ENCODE measurements around the gene SUPT7L. TPM values are rescaled to one million over a fixed set of nuclear protein-coding genes. Genes with fewer than 3 reads are reported as not detected.
"Not testable (repeated sequence)": the region's sequence is repeated elsewhere in the genome, so short reads cannot be mapped to it uniquely, and the experiment has no call there.

The SUPT7L gene
- total and polyA plus RNA-seq, 3 experiments from 2014 or later: 24.6 to 33.6 (median 31.1) TPM

- H3K4me1 ChIP-seq (ENCODE audit: insufficient read depth, low read length): peaks cover 15% of the 10 kb centered on the region
- no peaks in the 10 kb centered on the region for H3K27me3 Mint-ChIP-seq
- H3K9me3 Mint-ChIP-seq: no peaks in the 10 kb centered on the region
- H3K9me3 ChIP-seq (ENCODE audit: low read length): no peaks in the 10 kb centered on the region
- peaks cover 26% of the 10 kb centered on the region for H3K36me3 ChIP-seq (ENCODE audit: insufficient read depth, low read length)
- peak within 1 kb of the TSS in 2 of 8 donors; percentile 48 to 67 for H3K27ac Mint-ChIP-seq
- peak within 1 kb of the TSS; percentile 84 for H3K27ac ChIP-seq (ENCODE audit: low read depth, low read length)
- peaks cover 15 to 23% (median 22%) of the 10 kb centered on the region in 3 donors for H3K4me1 Mint-ChIP-seq
- peaks cover 0 to 40% (median 22%) of the 10 kb centered on the region in 3 donors for H3K36me3 Mint-ChIP-seq
- peak; percentile 91 to 96 (median 93) for DNase-seq
- H3K27me3 ChIP-seq (ENCODE audit: insufficient read depth, low read length, poor library complexity, severe bottlenecking): no peaks in the 10 kb centered on the region
- peak within 1 kb of the TSS; percentile 88 for H3K4me3 ChIP-seq (ENCODE audit: low read length)
- POLR2A ChIA-PET: interaction anchor here (0.7 to 1.2 kb wide), 3 partner anchors 35 to 729 kb away, joined by 3 to 7 read pairs (median 3); partner anchors contain the start of genes PPM1G, SLC4A1AP and SUPT7L
- H3K4me3 Mint-ChIP-seq: peak within 1 kb of the TSS in 2 of 7 donors; percentile 21 to 61
- CTCF ChIA-PET: interaction anchor here (0.8 to 1.7 kb wide), 4 partner anchors 16 to 259 kb away, joined by 3 to 4 read pairs (median 3); partner anchors contain the start of genes PPM1G, SLC4A1AP and SUPT7L
These were observed 34.4 kb downstream of the SUPT7L start, which contains the start of the genes CCDC121 and GPN1 for GRCh38 chr2:27628767-27629709. Gene CCDC121 (minus strand): TSS chr2:27629012. CDS start chr2:27627799, 1,213 bp downstream. Gene GPN1 (plus strand): TSS chr2:27629050. CDS start chr2:27629059, 9 bp downstream.

GRCh38 chr2:27627963-27628766 lies 35.2 kb downstream of the SUPT7L start:
- ChIA-PET POLR2A (interaction anchor here (0.7 to 1.2 kb wide), 3 partner anchors 35 to 730 kb away, joined by 3 to 4 read pairs (median 3); partner anchors contain the start of genes PPM1G, SLC4A1AP and SUPT7L), CTCF (interaction anchor here (0.8 to 1.7 kb wide), 4 partner anchors 17 to 259 kb away, joined by 3 to 4 read pairs (median 3); partner anchors contain the start of genes PPM1G, SLC4A1AP and SUPT7L)
- H3K27ac Mint-ChIP-seq: peak overlapping the region in 3 of 8 donors; percentile 48 to 83 (median 67)

GRCh38 chr2:27626921-27627320 lies 36.5 kb downstream of the SUPT7L start:
- POLR2A ChIA-PET: not testable (repeated sequence)
- peak overlapping the region in 4 of 8 donors; percentile 11 to 94 (median 60) for H3K27ac Mint-ChIP-seq

More at GRCh38 chr2:27627963-27628766, 35.2 kb downstream of the SUPT7L start:
- Histone ChIP-seq H3K9me3 (ENCODE audit: low read length) (no peaks in the 10 kb centered on the region), H3K4me3 (ENCODE audit: low read length) (peak overlapping the region; percentile 88), H3K27me3 (ENCODE audit: insufficient read depth, low read length, poor library complexity, severe bottlenecking) (no peaks in the 10 kb centered on the region), H3K27ac (ENCODE audit: low read depth, low read length) (peak overlapping the region; percentile 84), H3K4me1 (ENCODE audit: insufficient read depth, low read length) (peaks cover 15% of the 10 kb centered on the region), H3K36me3 (ENCODE audit: insufficient read depth, low read length) (peaks cover 28% of the 10 kb centered on the region)
- Mint-ChIP-seq H3K4me3 (peak overlapping the region in 2 of 7 donors; percentile 21 to 61), H3K9me3 (no peaks in the 10 kb centered on the region), H3K27me3 (no peaks in the 10 kb centered on the region), H3K36me3 (peaks cover 0 to 42% (median 19%) of the 10 kb centered on the region in 3 donors), H3K4me1 (peaks cover 15 to 23% (median 22%) of the 10 kb centered on the region in 3 donors)
- no peak for DNase-seq

GRCh38 chr2:27626323-27626722 lies 37.1 kb downstream of the SUPT7L start:
- H3K27me3 Mint-ChIP-seq; H3K9me3 Mint-ChIP-seq; POLR2A ChIA-PET; DNase-seq; H3K27ac ChIP-seq (ENCODE audit: low read depth, low read length); H3K9me3 ChIP-seq (ENCODE audit: low read length); CTCF ChIA-PET; H3K27me3 ChIP-seq (ENCODE audit: insufficient read depth, low read length, poor library complexity, severe bottlenecking); H3K4me3 ChIP-seq (ENCODE audit: low read length): not testable (repeated sequence)
- H3K4me1 ChIP-seq (ENCODE audit: insufficient read depth, low read length): peaks cover 15% of the 10 kb centered on the region
- Mint-ChIP-seq H3K4me3 (peak overlapping the region in 1 of 7 donors; percentile 16), H3K27ac (peak overlapping the region in 6 of 8 donors; percentile 11 to 85 (median 52)), H3K4me1 (peaks cover 10 to 14% (median 13%) of the 10 kb centered on the region in 3 donors), H3K36me3 (peaks cover 0 to 42% (median 25%) of the 10 kb centered on the region in 3 donors)
- H3K36me3 ChIP-seq (ENCODE audit: insufficient read depth, low read length): peaks cover 33% of the 10 kb centered on the region

More at GRCh38 chr2:27626921-27627320, 36.5 kb downstream of the SUPT7L start:
- DNase-seq; H3K9me3 ChIP-seq (ENCODE audit: low read length); H3K4me3 ChIP-seq (ENCODE audit: low read length); H3K27ac ChIP-seq (ENCODE audit: low read depth, low read length); H3K9me3 Mint-ChIP-seq; H3K27me3 Mint-ChIP-seq; CTCF ChIA-PET; H3K27me3 ChIP-seq (ENCODE audit: insufficient read depth, low read length, poor library complexity, severe bottlenecking): not testable (repeated sequence)
- Histone ChIP-seq H3K36me3 (ENCODE audit: insufficient read depth, low read length) (peaks cover 34% of the 10 kb centered on the region), H3K4me1 (ENCODE audit: insufficient read depth, low read length) (peaks cover 15% of the 10 kb centered on the region)
- Mint-ChIP-seq H3K36me3 (peaks cover 0 to 42% (median 24%) of the 10 kb centered on the region in 3 donors), H3K4me1 (peaks cover 15 to 19% (median 16%) of the 10 kb centered on the region in 3 donors), H3K4me3 (peak overlapping the region in 2 of 7 donors; percentile 12 to 13)

GRCh38 chr2:27624943-27625342 lies 38.5 kb downstream of the SUPT7L start:
- peaks cover 14% of the 10 kb centered on the region for H3K4me1 ChIP-seq (ENCODE audit: insufficient read depth, low read length)
- H3K27ac ChIP-seq (ENCODE audit: low read depth, low read length): no peak overlapping the region
- H3K9me3 ChIP-seq (ENCODE audit: low read length): no peaks in the 10 kb centered on the region
- Mint-ChIP-seq H3K4me3 (no peak overlapping the region), H3K36me3 (peaks cover 0 to 46% (median 29%) of the 10 kb centered on the region in 3 donors), H3K4me1 (peaks cover 0 to 2% (median 0%) of the 10 kb centered on the region in 3 donors), H3K27me3 (no peaks in the 10 kb centered on the region), H3K27ac (peak overlapping the region in 7 of 8 donors; percentile 3 to 83 (median 49)), H3K9me3 (no peaks in the 10 kb centered on the region)
- no peak overlapping the region for H3K4me3 ChIP-seq (ENCODE audit: low read length)
- no peaks in the 10 kb centered on the region for H3K27me3 ChIP-seq (ENCODE audit: insufficient read depth, low read length, poor library complexity, severe bottlenecking)
- DNase-seq: no peak
- POLR2A ChIA-PET: no interaction called here
- CTCF ChIA-PET: no interaction called here
- peaks cover 30% of the 10 kb centered on the region for H3K36me3 ChIP-seq (ENCODE audit: insufficient read depth, low read length)

GRCh38 chr2:27622921-27623384 lies 40.5 kb downstream of the SUPT7L start:
- Histone ChIP-seq H3K27me3 (ENCODE audit: insufficient read depth, low read length, poor library complexity, severe bottlenecking) (no peaks in the 10 kb centered on the region), H3K4me1 (ENCODE audit: insufficient read depth, low read length) (peaks cover 2% of the 10 kb centered on the region), H3K27ac (ENCODE audit: low read depth, low read length) (no peak overlapping the region), H3K36me3 (ENCODE audit: insufficient read depth, low read length) (peaks cover 35% of the 10 kb centered on the region), H3K9me3 (ENCODE audit: low read length) (no peaks in the 10 kb centered on the region), H3K4me3 (ENCODE audit: low read length) (no peak overlapping the region)
- Mint-ChIP-seq H3K4me1 (peaks cover 0 to 2% (median 0%) of the 10 kb centered on the region in 3 donors), H3K27me3 (no peaks in the 10 kb centered on the region), H3K4me3 (no peak overlapping the region), H3K9me3 (no peaks in the 10 kb centered on the region), H3K27ac (peak overlapping the region in 5 of 8 donors; percentile 16 to 76 (median 37)), H3K36me3 (peaks cover 0 to 58% (median 35%) of the 10 kb centered on the region in 3 donors)
- CTCF ChIA-PET: no interaction called here
- DNase-seq: no peak
- POLR2A ChIA-PET: no interaction called here

GRCh38 chr2:27621524-27621923 lies 41.9 kb downstream of the SUPT7L start:
- H3K27ac Mint-ChIP-seq: peak overlapping the region in 4 of 8 donors; percentile 17 to 58 (median 47)
- Histone ChIP-seq H3K36me3 (ENCODE audit: insufficient read depth, low read length) (peaks cover 49% of the 10 kb centered on the region), H3K4me3 (ENCODE audit: low read length) (no peak overlapping the region), H3K9me3 (ENCODE audit: low read length) (no peaks in the 10 kb centered on the region), H3K4me1 (ENCODE audit: insufficient read depth, low read length) (no peaks in the 10 kb centered on the region), H3K27me3 (ENCODE audit: insufficient read depth, low read length, poor library complexity, severe bottlenecking) (no peaks in the 10 kb centered on the region), H3K27ac (ENCODE audit: low read depth, low read length) (no peak overlapping the region)
- ChIA-PET POLR2A (no interaction called here), CTCF (no interaction called here)
- H3K27me3 Mint-ChIP-seq: no peaks in the 10 kb centered on the region
- no peak for DNase-seq
- no peak overlapping the region for H3K4me3 Mint-ChIP-seq
- H3K4me1 Mint-ChIP-seq: no peaks in the 10 kb centered on the region
- H3K9me3 Mint-ChIP-seq: no peaks in the 10 kb centered on the region
- H3K36me3 Mint-ChIP-seq: peaks cover 7 to 70% (median 41%) of the 10 kb centered on the region in 3 donors
